ENCODE data around the gene CFAP90.

Gene CFAP90

DNA sequence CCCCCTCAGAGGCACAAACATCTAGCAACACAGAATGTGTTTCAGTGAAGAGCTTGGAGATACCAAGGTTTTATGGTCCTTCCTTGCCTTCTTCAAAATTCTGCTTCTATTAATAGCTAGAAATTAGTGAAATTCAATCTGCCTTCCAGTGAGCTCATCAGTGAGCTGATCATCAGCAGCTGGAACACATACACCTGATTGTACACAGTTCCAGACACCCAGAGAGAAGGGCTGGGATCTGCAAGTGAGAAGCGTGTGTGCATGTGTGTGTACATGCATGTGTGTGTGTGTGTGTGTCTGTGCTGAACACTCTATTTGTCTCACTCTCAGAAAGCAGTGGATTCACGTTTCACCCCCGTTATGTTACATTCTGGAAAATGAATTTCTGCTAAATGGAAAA is 28.5 kb downstream of the CFAP90 start:
- no peak for DNase-seq (ENCODE audit: low spot score)

DNA sequence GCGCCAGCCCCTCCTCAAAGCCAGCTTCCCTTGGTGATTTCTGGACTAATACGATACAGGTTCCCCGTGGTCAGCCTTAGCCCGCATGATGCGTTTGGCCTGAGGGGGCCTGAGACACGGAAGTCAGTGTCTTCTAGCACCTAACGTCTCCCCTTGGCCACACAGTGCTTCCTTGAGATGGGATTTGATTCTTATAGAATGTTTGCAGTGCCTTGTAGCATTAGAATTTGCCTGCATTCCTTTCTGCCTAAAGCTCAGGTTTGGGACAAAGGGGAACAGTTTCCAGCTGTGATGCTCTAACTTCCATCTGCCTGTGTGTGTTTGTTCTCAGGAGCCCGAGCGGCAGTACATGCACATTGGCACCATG is 34.4 kb downstream of the CFAP90 start:
- no peak for DNase-seq (ENCODE audit: low spot score)

DNA sequence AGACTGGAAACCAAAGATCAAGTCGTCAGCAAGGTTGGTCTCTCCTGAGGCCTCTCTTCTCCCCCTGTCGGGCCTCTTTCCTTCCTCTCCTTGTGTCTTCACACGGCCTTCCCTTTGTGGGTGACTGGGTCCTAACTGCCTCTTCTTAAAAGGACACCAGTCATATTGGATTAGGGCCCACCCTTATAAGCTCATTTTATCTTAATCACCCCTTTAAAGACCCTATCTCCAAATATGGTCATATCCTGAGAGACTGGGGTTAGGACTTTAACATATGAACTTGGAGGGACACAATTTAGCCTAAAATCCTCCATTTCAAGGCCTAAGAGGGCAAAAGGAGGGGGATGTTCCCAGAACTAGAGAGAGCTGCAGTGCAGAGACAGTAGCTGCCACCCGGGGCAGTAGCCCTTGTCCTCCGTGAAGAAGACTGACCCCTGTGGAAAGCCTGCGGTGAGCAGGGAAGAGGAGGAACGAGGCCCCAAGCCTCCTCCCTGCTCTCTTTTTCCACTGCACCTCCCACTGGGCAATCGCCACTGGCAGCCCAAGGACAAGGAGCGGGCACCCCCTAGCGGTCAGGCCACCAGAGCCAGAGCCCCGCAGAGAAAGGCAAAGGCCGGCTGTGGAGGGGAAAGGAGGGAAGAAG is 34.9 kb downstream of the CFAP90 start:
- peak; percentile 64 for DNase-seq (ENCODE audit: low spot score)

DNA sequence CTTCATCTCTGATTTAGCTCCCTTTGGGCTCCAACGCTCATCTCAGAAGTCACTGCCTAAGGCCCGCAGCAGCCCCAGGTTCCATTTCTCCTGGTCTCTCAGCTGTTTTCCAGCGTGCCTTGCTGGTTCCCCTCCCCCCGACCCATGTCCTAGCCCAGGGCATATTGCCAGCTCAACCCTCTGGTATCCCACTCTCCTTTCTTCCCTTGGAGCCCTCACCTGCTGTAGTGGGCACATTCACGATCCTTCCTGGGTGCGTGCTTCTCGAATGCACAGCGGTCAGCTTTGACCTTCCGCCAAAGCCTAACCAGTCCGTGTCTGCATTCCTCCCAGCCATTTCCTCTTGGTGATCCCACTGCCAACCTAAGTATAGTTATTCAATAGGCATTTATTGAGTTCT is 36.1 kb downstream of the CFAP90 start:
- no peak for DNase-seq (ENCODE audit: low spot score)

DNA sequence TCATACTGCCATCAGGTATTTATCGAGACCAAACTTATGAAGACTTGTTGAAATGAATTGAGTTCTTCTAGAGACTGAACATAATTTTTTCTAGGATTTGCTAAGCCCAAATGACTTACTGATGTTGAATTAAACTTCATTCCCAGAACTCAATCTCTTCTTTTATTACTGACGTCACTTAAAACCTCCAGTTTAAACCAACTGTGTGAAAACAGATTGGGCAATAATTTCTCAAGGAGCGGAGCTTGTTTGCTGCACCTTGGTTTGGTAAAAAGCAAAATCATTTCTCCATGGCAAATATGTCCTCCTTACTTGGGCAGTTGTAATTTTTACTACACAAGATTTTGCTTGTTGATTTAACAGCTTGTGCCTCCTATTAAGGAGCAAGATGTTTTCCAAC is 37.4 kb downstream of the CFAP90 start:
- no peak for DNase-seq (ENCODE audit: low spot score)

DNA sequence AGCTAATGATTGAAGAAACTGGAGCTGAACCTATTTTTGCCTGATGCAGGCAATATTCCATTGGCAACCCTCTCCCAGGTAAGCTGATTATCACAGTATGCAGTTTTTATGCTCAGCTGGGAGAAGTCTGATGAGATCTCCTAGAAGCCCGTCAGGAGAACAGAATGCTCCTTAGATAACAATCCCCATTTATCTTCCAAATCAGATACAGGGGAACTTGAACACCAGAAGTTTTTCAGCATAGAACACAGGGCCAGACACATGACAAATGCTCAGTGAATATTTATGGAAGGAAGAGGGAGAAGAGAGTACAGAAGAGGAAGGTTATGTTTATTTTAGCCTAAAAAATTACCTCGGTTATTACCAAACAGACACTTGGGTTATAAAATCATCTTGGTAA is 37.9 kb downstream of the CFAP90 start:
- no peak for DNase-seq (ENCODE audit: low spot score)

DNA sequence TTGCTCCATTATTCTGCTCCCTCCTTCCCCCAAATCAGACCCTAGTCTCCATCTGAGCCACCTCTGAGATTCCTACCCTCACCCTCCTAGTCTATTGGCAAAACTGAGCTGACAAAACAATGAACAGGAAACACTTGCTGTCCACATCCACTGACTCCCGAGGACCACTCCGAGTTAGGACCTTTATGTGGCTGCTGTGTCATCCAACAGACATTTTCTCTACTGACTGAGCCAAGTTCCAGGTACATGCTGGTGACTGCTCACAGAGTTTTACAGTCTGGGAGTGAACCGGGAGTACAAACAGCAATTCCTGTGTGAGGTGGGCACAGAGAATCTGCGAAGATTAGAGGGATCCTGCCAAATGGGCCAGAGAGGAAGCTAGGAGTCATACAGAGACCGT is 39.2 kb downstream of the CFAP90 start:
- DNase-seq (ENCODE audit: low spot score), result no peak

DNA sequence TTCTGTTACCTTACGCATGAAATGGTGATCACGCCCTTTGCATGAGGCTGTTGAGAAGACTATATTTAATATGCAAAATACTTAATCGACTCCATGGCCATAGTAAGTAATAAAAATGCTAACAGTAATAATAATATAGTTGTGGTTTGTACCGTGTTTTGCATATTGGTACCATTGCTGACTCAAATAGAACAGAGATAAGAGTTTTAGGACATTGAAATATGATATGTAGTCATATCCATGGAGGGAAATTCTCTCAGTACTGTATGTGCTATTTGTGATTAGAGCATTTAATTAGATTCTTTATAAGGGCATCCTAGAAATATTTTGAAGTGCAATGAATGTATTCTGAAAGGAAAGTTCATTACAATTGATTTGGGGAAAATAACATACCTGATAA is 41.9 kb downstream of the CFAP90 start:
- no peak for DNase-seq (ENCODE audit: low spot score)

DNA sequence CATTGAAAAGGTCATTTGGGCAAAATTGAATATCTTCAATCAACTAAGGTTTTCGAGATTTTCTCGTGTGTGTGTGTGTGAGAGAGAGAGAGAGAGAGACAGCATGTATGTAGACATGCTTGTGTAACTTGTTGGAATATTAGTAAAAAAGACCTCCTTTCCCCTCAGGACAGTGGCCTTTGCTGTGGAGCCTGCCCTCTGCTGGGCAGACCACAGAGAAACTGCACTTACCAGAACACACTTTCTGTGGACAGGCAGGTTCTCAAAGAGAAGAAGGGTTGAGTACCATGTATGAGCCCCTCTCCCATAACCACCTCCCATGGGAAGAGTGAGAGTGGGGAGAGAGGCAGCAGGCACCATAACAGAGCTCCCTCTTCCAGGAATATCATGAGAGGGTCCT is 45.6 kb downstream of the CFAP90 start:
- no peak for DNase-seq (ENCODE audit: low spot score)

DNA sequence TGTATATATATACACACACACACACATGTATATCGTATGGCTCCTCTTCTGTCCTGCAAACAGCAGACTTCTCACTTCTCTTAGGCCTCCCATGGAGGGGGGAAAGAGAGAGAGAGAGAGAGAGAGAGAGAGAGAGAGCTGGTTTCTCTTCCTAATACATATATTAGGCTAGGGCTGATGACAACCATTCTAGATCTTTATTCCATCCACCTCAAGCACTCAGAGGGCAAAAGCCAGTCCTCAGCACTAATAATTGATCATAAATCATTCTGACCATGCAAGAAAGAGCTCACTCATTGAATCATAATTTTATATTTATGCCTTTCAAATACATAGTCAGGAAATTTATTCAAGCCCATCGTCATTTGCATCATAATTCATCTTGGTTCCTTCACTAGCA is 47.0 kb downstream of the CFAP90 start:
- no peak for DNase-seq (ENCODE audit: low spot score)

DNA sequence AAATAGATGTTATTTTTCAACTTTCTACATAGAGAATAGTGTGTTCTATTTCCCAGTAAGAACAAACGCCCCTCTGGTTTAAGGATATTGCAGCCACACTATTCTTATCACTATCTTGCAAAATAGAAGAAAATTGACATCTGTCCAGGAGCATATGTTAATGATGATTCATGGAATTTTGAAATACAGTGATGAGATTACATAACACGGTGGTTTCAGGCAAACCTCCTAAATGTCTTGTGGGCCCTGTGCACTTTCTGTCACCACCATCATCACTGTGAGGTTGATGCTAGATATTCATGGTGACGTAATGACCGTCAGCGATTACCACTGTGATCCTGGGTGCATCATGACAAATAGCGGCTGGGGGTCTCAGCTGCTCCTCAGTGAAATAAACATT is 48.1 kb downstream of the CFAP90 start:
- DNase-seq (ENCODE audit: low spot score), result no peak

DNA sequence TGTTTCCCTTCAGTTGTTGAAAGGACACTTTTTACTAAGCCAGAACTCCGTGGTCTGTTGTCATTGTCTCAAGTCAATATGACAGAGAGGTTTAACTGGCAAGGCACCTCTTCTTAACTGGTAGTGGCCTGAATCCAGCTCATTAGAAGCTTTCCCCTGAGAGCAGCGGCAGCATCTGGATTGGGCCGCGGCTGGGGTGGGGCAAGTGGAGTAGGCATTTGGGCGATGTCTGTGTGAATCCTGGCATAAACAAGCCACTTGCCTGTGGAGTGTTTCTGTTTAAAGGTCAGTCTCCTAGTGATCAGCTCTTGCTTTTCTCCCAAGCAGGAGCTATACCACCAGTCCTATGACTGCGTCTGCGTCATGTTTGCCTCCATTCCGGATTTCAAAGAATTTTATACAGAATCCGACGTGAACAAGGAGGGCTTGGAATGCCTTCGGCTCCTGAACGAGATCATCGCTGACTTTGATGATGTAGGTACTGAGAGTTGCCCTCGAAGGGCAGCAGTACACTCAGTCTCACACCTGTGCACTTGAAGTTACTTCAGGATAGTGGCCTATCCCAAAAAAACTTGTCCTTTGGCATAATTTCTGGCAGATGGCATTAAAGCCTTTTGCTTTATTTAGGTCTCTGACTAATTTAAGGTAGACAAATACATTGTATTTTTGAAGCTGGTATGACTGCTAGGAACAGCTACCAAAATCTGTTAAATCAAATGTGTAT is 48.9 kb downstream of the CFAP90 start:
- DNase-seq (ENCODE audit: low spot score), result no peak

DNA sequence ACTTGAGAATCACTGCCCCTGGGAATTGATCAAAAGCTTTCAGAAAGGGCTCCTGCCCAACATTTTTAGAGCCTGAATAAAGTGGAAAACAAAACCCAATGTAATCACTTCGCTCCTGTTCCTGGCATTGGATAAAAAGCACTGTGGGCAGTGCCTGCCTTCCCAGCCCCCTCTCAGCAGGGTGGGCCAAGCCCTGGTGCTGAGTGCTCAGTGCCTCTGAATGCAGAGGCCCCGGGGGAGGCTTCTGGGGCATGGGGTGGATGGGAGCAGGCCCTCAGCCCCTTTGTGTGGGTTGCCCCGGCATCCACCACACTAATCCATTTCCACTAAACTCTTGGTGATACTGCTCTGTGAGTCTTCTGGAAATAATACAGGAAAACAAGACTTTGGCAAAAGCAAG is 55.6 kb downstream of the CFAP90 start:
- no peak for DNase-seq (ENCODE audit: low spot score)

DNA sequence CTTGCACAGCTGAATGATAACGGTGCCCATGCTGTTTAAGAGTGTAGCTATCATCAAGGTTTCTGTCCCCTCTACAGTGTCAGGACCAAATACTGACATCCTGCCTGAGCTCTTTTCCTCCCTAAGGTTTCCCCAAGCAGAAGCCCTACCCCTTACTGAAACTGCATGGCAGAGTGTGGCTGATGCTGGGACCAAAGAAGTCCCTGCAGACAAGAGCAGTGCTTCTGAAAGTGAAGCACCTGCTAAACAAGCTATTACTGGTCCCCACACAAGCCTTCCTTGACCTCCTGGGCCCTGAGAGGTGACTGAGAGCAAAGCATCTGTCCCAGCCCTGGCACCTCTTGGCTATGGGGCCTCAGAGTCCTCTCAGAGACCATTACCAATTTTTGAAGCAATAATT is 56.1 kb downstream of the CFAP90 start:
- no peak for DNase-seq (ENCODE audit: low spot score)

DNA sequence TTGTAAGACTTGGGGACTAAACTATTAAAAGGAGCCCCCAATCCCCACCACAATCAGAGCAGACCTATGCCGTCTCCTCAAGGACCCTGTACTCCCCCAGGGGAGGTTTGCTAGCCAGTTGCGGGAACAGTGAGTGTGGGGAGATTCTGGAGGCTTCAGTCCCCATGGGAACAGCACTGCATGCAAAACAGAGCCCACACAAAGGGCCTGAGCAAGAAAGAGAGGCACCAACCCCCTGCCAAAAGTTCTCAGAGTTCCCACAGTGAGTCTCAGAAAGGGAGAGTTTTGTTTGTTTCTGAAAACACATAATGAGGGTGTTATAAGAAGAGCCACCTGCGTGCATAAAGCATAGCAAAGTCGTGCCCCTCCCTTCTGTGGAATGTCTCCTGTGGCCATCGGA is 56.6 kb downstream of the CFAP90 start:
- DNase-seq (ENCODE audit: low spot score), result no peak

DNA sequence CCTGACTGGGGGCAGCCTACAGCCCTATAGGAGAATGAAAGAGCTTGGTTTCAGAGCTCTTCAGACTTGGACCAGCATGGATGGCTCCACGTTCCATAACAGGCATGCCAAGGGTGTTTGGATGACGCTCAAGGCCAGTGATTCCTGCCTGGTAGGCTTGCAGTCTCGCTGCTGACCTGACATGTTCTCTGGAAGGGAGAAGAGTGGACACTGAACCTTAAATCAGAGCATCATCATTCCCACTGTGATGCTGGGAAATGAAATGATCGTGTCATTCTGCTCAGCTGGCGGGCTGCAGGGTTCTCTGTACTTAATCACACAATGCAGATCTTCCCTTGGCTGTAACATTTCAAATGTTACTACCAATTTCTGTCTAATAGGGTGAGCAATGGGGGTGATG is 57.0 kb downstream of the CFAP90 start:
- DNase-seq (ENCODE audit: low spot score), result no peak

DNA sequence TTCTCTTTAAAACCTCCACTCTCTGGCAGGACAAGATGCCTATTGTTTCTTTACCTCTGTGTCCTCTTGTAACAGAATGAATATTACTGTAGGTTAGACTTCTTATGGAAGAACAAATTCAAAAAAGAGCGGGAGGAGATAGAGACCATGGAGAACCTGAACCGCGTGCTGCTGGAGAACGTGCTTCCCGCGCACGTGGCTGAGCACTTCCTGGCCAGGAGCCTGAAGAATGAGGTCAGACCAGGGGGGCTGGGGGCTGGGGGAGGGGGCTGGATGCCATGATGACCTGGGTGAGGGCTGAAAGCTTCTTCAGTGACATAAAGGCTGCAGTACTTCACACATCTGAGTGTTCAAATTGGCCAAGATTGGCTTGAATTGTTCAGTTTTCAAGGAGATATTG is 61.4 kb downstream of the CFAP90 start:
- DNase-seq (ENCODE audit: low spot score), result no peak

DNA sequence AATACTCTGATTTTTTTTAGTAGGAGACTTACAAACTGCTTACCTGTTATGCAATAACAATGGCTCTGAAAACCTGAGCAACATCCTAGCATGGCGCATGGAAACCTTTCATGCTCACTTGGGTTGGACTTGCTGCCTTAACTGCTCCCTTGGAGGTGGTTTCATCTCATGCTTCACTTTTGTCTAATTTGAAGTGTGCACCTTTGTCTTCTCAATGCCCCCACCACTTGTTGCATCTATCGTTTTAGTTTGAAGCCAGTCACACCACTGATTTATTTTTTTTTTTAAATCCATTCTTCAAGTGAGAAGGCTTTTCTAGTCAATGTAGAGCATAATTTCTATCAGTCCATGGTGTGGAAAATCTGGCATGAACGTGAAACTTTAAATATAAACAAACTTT is 63.2 kb downstream of the CFAP90 start:
- no peak for DNase-seq (ENCODE audit: low spot score)

DNA sequence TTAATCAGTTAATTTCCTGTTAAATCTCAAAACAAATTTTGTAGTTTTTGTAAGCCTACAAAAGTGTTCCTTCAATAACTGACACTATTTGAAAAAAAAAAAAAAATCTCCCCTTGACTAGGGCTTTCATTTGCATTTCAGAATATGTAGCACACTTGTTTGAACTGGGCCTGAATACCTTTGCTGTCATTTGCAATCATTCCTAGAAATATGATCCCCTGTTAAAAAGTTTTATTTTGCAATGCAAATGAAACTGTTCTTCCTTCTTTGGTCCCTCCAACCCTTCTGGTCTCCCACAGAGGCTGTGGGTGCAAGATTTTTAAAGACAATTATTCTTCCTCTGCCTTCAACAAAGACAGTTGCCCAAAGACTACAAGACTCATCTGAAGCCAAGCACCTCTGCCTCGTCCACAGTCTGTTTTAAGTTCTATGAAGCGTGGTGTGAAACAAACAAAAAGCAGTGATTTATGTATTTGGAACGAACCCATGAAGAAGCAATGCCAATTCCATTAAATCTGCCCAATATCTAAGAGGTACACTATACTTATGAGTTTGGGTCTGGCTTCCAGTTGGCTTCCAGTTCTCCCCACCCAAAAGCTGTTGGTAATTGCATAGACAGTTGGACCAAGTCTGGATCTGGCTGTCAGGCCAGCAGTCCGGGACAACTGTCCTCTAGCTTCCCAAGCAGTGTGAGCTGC is 66.1 kb downstream of the CFAP90 start:
- no peak for DNase-seq (ENCODE audit: low spot score)

DNA sequence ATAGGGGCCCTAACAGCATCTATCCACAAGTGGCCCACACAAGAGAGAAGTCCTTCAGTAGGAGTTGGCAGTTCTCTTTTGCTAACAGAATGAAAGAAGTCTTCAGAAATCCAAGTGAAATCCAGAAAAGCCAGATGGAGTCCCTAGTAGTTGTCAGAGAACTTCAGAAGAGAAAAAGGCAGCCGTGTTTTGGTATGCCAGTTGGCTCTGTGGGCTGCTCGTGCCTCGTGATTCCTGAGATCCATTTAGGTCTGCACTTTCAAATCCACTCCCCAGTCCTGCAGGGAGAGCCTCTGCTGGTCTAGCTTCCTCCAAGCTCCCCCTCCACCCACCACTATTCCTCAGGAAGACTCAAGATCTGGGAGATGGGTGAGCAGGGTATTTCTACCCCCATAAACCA is 69.0 kb downstream of the CFAP90 start:
- DNase-seq (ENCODE audit: low spot score), result no peak
